HG03039 (cell line): Measurements from ENCODE around the gene CBFA2T2.
"Not testable (repeated sequence)": the region's sequence is repeated elsewhere in the genome, so short reads cannot be mapped to it uniquely, and the experiment has no call there.

Experiments used
- ATAC-seq: cut with Tn5 transposase; IDR thresholded peaks from one replicate; pipeline ENCODE4 v1.9.1; 2021; ENCODE audit warnings: mild to moderate bottlenecking, moderate library complexity; ENCODE audit not compliant: unreplicated experiment

Gene CBFA2T2

DNA sequence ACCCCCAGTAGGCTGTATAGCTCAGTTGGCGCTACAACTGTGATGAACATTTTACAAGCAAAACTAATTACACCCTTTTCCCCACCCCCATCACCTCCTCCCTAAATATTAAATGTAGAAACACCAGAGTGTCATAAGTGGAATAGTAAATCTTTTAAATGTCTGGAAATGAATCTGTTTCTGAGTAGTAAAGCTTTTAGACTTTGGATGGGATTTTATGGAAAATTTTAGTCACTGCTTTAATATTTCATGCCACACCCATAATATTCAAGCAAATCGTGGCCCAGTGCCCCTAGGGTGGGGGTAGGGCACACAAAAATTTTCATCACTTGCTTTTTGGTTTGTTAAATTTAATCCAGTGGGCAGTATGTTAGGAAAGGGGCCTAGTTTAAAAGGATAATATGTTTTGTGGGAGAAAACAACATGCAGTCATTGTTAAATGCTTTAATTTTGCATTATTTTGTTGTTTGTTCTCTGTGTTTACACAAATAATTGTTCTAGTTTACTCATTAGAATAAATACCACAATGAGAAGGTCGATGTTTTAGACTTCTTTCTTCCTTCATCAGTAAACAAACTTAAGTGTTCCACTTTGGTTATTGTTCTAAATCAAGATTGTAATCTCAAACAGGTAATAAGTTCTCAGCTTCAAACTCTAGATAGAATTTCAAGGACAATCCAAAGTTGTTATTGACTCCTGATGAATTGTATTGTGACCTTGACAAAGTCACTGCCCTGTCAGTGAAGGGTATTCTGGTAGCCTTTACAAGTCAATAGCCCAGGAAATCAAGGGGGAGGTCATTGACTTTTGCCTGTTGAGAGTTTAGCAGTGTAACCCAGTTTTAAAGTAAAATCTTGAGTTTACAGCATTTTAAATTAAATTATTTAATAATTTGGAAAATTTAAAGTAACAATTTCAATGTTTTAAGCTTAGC, 79.2 kb downstream of the CBFA2T2 start:
- no peak for ATAC-seq

DNA sequence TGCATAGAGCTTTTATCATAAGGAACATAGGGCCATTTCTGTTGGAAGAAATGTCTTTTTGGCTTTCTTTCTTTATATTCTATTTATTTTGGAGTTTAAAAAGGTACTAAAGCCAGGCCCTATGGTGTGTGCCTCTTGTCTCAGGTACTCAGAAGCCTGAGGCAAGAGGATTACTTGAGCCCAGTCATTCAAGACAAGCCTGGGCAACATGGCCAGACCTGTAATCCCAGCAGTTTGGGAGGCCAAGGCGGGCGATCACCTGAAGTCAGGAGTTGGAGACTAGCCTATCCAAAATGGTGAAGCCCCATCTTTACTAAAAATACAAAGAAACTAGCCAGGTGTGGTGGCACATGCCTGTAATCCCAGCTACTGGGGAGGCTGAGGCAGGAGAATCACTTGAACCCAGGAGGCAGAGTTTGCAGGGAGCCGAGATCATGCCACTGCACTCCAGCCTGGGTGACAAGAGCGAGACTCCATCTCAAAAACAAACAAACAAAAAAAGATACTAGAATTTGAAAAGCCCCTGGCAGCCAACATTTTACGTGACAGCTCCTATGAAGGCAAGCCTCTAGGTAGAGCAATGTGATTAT, 80.0 kb downstream of the CBFA2T2 start:
- no peak for ATAC-seq

DNA sequence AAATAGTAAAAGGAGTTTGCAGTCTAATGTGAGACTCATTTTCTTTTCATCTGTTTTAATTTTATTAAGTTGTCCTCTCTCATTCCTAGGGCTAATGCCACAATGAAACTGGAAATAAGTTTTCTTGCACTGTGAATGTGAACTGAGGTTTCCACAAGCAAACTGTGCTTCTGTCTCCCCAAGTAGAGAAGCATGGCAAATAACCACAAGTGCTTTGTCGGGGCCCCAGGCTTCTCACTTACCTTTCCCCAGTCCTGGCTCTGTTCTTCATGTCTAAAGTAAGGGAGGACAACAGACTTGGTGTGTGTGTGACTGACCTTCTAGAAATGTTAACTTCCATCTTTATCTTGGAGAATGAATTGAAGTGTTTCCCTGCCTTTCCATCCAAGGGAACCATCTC, 80.8 kb downstream of the CBFA2T2 start:
- no peak for ATAC-seq

DNA sequence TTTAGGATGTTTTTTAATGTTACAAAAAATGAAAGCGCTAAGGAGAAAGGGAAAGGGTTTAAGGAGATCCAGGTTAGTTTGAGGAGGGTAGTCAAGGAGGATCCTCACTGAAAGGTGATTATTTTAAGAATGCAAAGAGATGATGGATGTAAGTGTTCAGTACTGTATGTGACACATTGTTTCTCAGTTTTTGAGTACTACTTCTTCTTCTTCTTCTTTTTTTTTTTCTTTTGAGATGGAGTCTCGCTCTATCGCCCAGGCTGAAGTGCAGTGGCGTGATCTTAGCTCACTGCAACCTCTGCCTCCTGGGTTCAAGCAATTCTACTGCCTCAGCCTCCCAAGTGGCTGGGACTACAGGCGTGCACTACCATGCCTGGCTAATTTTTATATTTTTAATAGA, 83.4 kb downstream of the CBFA2T2 start:
- ATAC-seq: not testable (repeated sequence)

DNA sequence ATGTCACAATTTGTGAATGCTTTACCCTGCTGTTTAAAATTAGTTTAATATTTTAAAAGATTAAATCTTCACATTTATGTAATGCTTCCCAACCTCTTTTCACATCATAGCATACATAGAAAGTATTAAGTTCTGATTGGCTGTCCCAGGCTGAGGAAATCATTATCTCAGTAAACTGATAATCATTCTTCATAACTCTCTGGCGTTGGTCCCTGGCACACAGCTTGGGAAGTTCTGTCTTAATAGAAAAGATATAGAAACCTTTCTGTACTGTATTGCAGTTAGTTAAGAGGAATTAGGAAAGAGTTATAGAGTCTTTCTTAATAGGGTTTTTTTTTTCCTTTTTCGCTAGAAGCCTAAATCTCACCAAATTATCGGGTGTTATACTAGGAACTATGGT, 85.4 kb downstream of the CBFA2T2 start:
- ATAC-seq: no peak

DNA sequence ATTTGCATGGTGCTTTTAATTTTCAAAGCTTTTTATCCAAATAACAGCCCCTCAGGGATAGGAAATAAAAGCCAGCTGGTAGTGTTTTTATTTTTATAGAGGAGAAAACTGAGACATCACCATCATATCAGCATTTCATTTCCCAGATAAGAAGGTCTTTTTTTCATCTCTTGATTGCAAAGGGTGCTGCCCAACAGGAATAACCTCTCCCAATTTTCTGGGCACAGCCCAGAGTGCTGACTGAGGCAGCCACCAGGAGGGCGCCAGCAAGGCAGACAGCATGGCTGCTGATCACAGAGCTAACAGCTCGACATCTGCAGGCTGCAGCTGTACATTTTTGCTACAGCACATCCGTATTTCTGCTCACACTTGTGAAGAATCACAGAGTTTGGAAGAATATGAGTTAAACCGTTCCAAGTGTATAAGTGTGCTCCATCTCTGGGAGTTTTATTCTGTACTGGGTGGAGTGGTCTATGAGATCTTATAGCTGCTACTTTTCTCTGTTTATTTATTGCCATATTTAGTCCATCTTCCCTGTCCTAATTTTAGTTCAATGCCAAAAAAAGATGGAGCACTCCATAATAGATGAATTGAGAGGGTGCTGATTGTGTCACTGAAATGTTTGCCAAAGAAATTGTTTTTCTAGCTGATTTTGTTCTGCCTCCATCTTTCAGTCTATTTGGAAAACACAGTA, 86.7 kb downstream of the CBFA2T2 start:
- ATAC-seq: no peak

DNA sequence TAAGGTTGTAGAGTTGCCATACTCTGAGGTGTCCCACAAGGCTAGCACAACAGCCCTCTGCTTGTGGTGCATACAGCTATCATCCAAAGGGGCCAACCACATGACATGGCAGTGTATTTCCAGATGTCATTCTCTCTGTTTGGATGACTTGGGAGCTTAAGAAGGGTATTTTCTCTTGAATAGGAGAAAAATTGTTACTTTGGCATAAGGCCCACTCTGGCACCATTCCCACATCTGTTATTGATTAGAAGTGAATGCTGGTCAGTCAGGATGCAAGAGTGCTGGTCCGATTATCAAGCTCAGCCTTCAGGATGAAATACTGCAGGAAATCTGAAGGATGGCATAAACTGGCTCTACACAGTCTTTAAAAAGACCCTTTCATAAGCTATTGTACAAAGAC, 88.6 kb downstream of the CBFA2T2 start:
- no peak for ATAC-seq

DNA sequence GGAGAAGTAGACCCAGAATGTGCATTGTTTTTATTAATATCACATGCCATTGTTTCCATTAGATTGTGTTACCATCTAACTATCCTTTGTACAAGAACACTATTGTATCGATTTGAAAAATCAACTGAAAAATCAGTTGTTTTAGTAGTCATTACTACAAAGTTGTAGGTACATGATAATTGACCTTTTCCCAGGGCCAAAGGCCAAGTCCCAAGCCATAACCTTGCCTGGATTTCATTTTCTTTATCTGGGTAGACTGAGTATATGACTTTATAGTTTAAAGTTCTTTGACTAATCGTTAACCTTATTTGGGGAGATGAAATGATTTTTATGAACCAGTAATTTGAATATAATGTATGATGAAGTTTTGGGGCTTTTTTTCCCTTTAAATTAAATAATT, 93.2 kb downstream of the CBFA2T2 start:
- no peak for ATAC-seq

DNA sequence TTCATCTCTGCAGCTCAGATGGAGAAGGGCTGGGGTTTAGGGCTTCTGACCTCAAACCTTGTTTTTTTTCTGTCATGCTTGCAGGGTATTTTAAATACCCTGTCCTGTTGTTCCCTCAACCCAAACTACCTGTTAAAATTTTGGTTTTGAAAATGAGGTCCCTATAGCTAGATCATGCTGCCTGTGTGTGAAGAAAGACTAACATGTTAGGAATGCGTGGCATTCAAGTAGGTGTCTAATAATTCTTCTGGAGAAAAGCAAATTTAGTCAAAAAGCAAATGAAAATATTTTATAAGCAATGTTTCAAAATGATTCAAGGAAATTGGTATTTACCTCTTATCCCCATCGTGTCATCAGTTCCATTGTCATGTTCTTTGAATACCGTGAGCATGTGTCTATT, 95.1 kb downstream of the CBFA2T2 start:
- ATAC-seq: no peak

DNA sequence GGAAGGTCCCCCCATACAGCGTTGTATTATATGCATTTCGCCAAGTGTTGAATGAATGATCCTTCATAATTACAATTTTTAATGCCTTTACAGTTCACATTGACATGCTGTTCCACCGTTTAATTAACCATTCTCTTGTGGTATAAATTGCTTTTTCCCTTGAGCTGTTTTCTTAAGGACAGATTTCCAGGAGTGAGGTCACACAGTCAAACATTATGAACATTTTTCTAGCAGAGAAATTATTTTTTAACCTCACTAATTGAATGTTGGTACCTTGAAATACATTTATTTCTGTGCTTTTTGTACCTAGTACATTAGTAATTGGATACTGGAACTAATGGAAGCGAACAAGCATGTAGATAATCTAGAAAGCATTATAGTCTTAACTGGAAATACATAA, 95.5 kb downstream of the CBFA2T2 start:
- no peak for ATAC-seq

DNA sequence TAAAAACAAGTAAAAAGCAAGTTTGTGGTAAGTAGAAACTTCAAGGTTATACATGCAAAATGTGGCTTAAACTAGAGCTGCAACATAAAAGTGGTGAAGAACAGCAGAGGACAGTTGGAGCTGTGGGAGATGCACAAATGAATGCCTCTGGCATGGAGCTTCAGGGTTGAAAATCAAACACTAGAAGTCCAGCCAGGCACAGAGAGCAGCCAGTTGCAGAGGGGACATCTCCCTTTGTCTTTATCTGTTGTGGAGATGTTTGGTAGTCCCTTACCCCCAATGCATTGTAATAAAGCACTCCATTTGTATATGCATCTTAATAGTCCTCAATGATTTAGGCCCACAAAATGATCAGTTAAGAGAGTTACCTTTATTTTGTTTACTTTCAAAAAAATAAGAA, 99.2 kb downstream of the CBFA2T2 start:
- ATAC-seq: no peak

DNA sequence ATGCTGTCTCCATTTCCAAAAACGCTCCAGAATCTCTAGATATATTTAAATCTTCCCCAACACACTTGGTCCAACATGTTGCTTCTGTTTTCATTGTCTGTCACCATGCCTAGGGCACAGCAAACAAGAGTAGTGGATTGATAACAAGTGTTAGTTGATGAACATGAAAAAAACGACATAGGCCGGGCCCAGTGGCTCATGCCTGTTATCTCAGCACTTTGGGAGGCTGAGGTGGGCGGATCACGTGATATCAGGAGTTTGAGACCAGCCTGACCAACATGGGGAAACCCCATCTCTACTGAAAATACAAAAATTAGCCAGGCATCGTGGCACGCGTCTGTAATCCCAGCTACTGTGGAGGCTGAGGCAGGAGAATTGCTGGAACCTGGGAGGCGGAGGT, 102.0 kb downstream of the CBFA2T2 start:
- not testable (repeated sequence) for ATAC-seq

DNA sequence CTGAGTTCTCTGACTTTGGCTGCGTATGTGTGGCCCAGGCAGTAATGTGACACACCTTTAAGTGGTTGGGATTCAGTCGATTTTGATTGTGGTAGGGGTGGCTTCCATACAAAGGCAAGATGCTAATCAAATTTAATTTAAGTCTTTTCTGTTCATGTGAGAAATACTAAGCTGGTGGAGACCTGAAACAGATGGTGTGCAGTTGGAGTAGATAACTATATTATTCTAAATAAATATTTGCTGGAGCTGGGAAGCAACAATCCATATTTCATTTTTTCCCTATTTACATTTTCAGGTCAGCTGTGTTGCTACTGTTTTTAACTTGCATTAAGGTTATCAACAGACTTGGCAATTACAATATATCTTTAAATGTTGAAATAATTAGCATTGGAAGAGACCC, 104.8 kb downstream of the CBFA2T2 start:
- ATAC-seq: no peak

DNA sequence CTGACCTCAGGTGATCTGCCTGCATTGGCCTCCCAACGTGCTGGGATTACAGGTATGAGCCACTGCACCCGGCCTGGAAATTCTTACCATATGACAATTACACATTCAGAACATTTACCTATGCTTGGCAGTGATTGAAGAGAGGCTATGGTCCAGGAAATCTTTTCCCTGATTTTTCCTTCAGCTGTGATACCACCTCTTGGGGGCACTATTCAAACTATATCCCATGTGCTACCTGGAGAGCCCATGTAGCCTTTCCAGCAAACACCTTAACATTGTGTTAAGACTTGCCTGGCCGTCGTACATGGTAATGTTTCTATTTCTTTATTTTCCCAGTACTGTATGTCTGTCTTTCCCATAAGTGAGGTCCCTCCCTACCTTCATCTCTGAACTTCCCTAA, 110.5 kb downstream of the CBFA2T2 start:
- no peak for ATAC-seq

DNA sequence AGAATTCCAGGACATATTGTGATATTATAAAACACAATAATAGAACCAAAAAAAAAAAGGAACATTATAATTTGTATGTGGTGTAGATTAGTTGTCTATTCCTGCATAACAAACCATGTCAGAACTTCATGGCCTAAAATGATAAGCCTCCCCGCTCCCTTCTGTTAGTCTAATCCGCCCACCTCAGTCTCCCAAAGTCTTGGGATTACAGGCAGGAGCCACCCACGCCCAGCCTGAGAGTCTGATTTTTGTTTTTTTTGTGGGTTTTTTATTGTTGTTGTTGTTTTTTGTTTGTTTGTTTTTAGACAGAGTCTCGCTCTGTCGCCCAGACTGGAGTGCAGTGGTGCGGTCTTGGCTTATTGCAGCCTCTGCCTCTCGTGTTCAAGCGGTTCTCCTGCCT, 111.1 kb downstream of the CBFA2T2 start:
- ATAC-seq: no peak

DNA sequence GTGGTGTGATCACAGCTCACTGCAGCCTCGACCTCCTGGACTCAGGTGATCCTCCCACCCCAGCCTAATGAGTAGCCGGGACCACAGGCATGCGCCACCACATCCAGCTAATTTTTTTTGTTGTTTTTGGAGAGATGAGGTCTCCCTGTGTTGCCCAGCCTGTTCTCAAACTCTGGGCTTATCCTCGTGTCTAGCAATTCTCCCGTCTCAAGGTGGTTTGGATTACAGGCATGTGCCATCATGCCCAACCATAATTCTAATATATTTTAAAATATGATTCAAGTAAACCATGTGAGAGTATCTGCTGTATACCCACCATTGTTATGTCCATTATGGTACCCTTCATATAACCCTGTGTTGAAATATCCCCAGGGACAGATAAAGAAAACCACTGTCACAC, 112.0 kb downstream of the CBFA2T2 start:
- no peak for ATAC-seq

DNA sequence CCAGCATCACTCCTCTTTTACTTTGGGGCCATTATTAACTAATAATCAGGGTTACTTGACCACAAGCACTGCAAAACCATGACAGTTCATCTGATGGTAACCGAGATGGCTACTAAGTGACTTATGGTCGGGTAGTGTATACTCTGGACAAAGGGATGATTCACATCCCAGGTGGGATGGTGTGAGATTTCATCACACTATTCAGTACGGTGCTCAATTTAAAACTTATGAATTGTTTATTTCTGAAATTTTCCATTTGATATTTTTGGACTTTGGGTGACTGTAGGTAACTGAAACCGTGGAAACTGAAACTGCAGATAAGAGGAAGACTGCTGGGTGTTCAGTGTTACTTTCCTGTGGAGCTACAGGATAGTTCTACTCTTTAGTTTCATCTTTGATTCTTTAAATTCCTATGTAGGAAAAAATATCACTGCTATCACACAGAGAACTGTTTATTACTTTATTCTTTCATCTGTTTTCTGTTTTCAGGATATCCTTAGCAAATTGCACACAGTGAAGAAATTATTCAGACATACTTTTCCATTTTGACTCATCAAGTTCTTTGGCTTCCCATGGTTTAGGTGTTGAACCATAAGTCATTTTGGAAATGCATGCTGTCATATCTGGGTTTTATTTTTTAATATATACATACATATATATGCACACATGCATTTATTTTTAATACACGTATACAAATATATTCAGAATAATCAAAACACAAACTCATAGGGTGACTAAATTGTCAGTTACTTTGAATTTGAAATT, 113.1 kb downstream of the CBFA2T2 start:
- ATAC-seq: no peak

DNA sequence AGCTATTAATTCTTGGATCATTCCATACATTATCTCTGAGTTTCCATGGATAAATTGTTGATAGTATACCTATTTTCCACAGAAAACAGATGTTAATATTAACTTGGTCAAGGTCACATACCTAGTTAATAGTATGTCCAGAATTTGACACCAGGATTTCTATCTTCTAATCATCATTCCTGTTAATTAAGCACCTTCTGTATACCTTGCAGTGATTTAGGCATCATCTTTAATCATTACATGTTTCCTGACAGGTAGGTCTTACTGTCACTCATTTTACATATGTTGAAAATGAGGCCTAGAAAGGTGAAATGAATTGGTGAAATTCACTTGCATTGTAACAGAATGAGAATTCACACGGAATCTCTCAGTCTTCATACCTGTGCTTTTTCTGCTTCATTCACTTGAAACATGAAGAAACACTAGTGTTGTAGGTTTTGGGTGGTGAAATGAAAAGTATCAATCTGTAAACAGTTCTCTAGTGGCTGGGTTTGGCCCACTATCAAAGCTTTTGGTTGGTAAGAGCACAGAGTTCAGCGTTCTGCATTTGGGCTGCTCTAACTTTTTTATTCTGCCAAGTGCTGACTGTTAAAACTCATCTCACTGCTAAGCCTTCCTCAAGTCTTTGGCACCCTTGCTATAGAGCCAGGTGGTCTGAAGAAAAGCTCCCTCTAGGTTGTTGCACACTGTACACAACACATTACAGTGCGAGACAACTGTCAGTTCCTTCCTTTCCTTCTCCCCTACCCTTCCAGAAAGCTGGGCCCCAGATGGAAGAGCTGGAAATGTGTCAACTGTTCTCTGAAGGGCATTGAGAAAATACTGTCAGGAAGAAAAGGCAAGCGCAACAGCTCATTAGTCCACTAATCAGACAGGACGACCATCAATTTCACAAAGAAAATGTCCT, 114.4 kb downstream of the CBFA2T2 start:
- no peak for ATAC-seq

DNA sequence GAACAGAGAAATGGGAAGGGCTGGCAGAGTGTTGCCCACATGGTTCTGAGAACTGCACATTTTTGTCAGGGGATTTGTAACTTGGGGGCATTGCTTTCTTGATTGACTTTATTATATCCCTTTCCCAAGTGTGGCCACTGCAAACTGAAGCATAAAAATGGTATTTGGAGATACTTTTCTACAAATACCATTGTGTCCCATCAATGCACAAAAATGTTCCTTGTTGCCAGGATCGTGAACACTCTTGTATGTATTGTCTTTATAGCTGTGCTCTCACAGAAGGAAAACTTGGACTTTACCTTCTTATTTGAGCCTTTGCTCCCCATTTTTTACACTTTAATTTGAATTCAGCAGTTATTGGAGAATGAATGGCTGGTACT, 115.1 kb downstream of the CBFA2T2 start:
- no peak for ATAC-seq

DNA sequence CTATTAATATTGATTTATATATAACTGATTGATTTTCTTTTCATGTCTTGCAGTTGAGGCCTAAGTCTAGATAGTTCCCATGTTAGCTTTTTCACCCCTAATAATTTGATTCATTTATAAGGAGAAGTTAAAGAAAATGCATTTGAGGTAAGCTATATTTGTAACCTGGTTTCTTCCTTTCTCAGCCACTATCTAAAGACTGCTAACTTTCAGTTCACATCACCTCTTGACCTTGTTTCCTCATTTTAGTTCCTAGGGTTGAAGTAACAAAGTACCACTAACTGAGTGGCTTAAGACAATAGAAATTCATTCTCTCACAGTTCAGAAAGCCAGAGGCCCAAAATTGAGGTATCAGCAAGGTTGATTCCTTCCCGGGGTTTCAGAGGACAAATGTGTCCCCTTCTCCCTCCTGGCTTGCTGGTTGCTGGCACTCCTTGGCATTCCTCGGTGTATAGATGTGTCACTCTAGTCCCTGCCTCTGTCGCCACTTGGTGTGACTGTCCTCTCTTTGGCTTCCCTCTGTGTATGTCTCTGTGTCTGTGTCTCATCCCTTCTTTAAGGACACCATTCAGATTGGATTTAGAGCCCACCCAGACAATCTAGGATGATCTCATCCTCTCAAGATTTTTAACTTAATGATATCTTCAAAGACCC, 116.3 kb downstream of the CBFA2T2 start:
- ATAC-seq: no peak
